K562 (cell line): ENCODE measurements around the gene SLC39A9. TPM values are rescaled to one million over a fixed set of nuclear protein-coding genes. Genes with fewer than 3 reads are reported as not detected.

Source experiments
- BHLHE40 ChIP-seq: IDR thresholded peaks from 2 replicates; pipeline ENCODE4 v1.6.1; 2011; ENCODE audit warnings: low read length, improper control_type of control experiment
- ETV1 ChIP-seq: fragments of 450-650 bp; conservative IDR thresholded peaks from 2 replicates; pipeline ENCODE4 v1.6.1; 2016; ENCODE audit warnings: missing genetic modification characterization, control low read depth, low read depth, missing compliant biosample characterization
- HMGXB4 ChIP-seq: sonication (generic); formaldehyde crosslinking; IDR thresholded peaks from 2 replicates; pipeline ENCODE4 v1.8.1; 2023; ENCODE audit warnings: mild to moderate bottlenecking, missing genetic modification reagents
- JUND ChIP-seq, 2 experiments: IDR thresholded peaks; 2 replicates in 1 of 2; 3 replicates in 1 of 2; pipeline ENCODE4 v1.6.1; 2011; ENCODE audit warnings: borderline replicate concordance in 2 of 2, low read depth in 2 of 2, low read length in 2 of 2, improper control_type of control experiment in 1 of 2, missing biosample characterization in 1 of 2, missing genetic modification characterization in 1 of 2, missing genetic modification reagents in 1 of 2
- MAFF ChIP-seq: IDR thresholded peaks from 2 replicates; pipeline ENCODE4 v1.6.1; 2012; ENCODE audit warnings: low read length, improper control_type of control experiment
- MYC ChIP-seq, 2 experiments: fragments of 250-450 bp in 1 of 2; sonication (Bioruptor Pico) in 1 of 2; IDR thresholded peaks; 2 replicates each; pipeline versions ENCODE4 v1.5.1 to v1.6.1; 2012 to 2021; ENCODE audit warnings: low read depth in 2 of 2, borderline replicate concordance in 1 of 2, improper control_type of control experiment in 1 of 2, low read length in 1 of 2, mild to moderate bottlenecking in 1 of 2, moderate library complexity in 1 of 2
- RFX5 ChIP-seq: IDR thresholded peaks from 2 replicates; pipeline ENCODE4 v1.6.1; 2011; ENCODE audit warnings: low read depth, mild to moderate bottlenecking, improper control_type of control experiment, low read length
- SOX6 ChIP-seq: fragments of 450-650 bp; IDR thresholded peaks from 2 replicates; pipeline ENCODE4 v1.6.1; 2014; ENCODE audit warnings: mild to moderate bottlenecking
- SREBF1 ChIP-seq: fragments of 150-350 bp; IDR thresholded peaks from 2 replicates; pipeline ENCODE4 v1.6.1; 2014; ENCODE audit warnings: antibody characterized with exemption, low read depth, low read length, borderline replicate concordance
- TAF9B ChIP-seq: fragments of 450-650 bp; IDR thresholded peaks from 2 replicates; pipeline ENCODE4 v1.6.1; 2018; ENCODE audit warnings: mild to moderate bottlenecking; ENCODE audit not compliant: partially characterized antibody
- TRIM25 ChIP-seq: fragments of 450-650 bp; IDR thresholded peaks from 2 replicates; pipeline ENCODE4 v1.7.0; 2016; ENCODE audit warnings: borderline replicate concordance
- ZC3H11A ChIP-seq: IDR thresholded peaks from 2 replicates; pipeline ENCODE4 v1.6.1; 2012; ENCODE audit warnings: low read depth, low read length, improper control_type of control experiment
- ZFPM2 ChIP-seq: fragments of 250-450 bp; sonication (Bioruptor Pico); IDR thresholded peaks from 2 replicates; pipeline ENCODE4 v1.5.1; 2022; ENCODE audit warnings: mild to moderate bottlenecking
- ZKSCAN3 ChIP-seq: fragments of 250-450 bp; sonication (Bioruptor Pico); IDR thresholded peaks from 2 replicates; pipeline ENCODE4 v1.4.0; 2020
- polyA plus RNA-seq, 8 experiments: library from polyadenylated mRNA; depleted of rRNA in 4 of 8; stranded (reverse) in 5 of 8; unstranded in 3 of 8; fragments of >200 nt; fragmentation: Nextera tagmentation in 2 of 8; fragmentation: Illumina TruSeq in 1 of 8; extraction: Ambion mirVana in 2 of 8; extraction: Trizol in 1 of 8; gene quantifications; 2 replicates each; pipeline versions ENCODE4 v1.2.1 to v1.2.3, GENCODE V29; 2011 to 2014; ENCODE audit warnings: inconsistent platforms in 1 of 8, missing spikeins in 1 of 8
- total RNA-seq, 7 experiments: library from RNA; depleted of rRNA in 6 of 7; stranded (reverse); fragments of >200 nt in 6 of 7; fragmentation: Illumina TruSeq in 2 of 7; extraction: Trizol in 2 of 7; gene quantifications; 2 replicates each; pipeline versions ENCODE4 v1.2.1 to v1.2.3, GENCODE V29; 2011 to 2021; ENCODE audit warnings: low replicate concordance in 1 of 7
- TF ChIP-seq, protein P1 (sequence below), 2 experiments: IDR thresholded peaks; 2 replicates each; pipeline ENCODE4 v1.6.1; 2012; ENCODE audit warnings: improper control_type of control experiment in 2 of 2, low read depth in 2 of 2, low read length in 2 of 2, borderline replicate concordance in 1 of 2
- TF ChIP-seq, protein P2 (sequence below): fragments of 450-650 bp; IDR thresholded peaks from 2 replicates; pipeline ENCODE4 v1.6.1; 2017; ENCODE audit warnings: antibody characterized with exemption, mild to moderate bottlenecking

SLC39A9 gene
- total and polyA plus RNA-seq, 9 of the 15 experiments (the other 6 are each of a cell fraction or from before 2014, with no cell fraction given) = 18.4 to 66.0 (median 32.5) TPM

- TF ChIP-seq TRIM25 (no peak), RFX5 (no peak), SREBF1 (no peak), ZC3H11A (no peak), MAFF (0 out of 2 replicates have a peak, but pooled peaks have one; percentile 9), SOX6 (no peak), BHLHE40 (no peak), HMGXB4 (CRISPR knock-in tag) (no peak), JUND (IDR thresholded peaks at IDR 0.05; ENCODE audit: borderline replicate concordance, low read depth, low read length) (no peak; the same call in 1 of the 2 replicates), JUND (tag; IDR thresholded peaks at IDR 0.05; ENCODE audit: borderline replicate concordance, low read depth, low read length) (peak; percentile 29; the same call in 1 of the 3 replicates), MYC (IDR thresholded peaks at IDR 0.05; ENCODE audit: low read depth, low read length) (peak; percentile 85; the same call in 1 of the 2 replicates), MYC (CRISPR knock-in tag; IDR thresholded peaks at IDR 0.05; ENCODE audit: borderline replicate concordance, low read depth) (0 out of 2 replicates have a peak, but pooled peaks have one; percentile 46), ZKSCAN3 (CRISPR knock-in tag) (no peak), TAF9B (no peak), ZFPM2 (CRISPR knock-in tag) (no peak), ETV1 (tag) (peak; percentile 93)
- TF ChIP-seq, protein P1, sequence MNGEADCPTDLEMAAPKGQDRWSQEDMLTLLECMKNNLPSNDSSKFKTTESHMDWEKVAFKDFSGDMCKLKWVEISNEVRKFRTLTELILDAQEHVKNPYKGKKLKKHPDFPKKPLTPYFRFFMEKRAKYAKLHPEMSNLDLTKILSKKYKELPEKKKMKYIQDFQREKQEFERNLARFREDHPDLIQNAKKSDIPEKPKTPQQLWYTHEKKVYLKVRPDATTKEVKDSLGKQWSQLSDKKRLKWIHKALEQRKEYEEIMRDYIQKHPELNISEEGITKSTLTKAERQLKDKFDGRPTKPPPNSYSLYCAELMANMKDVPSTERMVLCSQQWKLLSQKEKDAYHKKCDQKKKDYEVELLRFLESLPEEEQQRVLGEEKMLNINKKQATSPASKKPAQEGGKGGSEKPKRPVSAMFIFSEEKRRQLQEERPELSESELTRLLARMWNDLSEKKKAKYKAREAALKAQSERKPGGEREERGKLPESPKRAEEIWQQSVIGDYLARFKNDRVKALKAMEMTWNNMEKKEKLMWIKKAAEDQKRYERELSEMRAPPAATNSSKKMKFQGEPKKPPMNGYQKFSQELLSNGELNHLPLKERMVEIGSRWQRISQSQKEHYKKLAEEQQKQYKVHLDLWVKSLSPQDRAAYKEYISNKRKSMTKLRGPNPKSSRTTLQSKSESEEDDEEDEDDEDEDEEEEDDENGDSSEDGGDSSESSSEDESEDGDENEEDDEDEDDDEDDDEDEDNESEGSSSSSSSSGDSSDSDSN (IDR thresholded peaks at IDR 0.05; ENCODE audit: borderline replicate concordance in 1 of 2, low read depth in 2 of 2, low read length in 2 of 2) = no peak
- TF ChIP-seq, protein P2, sequence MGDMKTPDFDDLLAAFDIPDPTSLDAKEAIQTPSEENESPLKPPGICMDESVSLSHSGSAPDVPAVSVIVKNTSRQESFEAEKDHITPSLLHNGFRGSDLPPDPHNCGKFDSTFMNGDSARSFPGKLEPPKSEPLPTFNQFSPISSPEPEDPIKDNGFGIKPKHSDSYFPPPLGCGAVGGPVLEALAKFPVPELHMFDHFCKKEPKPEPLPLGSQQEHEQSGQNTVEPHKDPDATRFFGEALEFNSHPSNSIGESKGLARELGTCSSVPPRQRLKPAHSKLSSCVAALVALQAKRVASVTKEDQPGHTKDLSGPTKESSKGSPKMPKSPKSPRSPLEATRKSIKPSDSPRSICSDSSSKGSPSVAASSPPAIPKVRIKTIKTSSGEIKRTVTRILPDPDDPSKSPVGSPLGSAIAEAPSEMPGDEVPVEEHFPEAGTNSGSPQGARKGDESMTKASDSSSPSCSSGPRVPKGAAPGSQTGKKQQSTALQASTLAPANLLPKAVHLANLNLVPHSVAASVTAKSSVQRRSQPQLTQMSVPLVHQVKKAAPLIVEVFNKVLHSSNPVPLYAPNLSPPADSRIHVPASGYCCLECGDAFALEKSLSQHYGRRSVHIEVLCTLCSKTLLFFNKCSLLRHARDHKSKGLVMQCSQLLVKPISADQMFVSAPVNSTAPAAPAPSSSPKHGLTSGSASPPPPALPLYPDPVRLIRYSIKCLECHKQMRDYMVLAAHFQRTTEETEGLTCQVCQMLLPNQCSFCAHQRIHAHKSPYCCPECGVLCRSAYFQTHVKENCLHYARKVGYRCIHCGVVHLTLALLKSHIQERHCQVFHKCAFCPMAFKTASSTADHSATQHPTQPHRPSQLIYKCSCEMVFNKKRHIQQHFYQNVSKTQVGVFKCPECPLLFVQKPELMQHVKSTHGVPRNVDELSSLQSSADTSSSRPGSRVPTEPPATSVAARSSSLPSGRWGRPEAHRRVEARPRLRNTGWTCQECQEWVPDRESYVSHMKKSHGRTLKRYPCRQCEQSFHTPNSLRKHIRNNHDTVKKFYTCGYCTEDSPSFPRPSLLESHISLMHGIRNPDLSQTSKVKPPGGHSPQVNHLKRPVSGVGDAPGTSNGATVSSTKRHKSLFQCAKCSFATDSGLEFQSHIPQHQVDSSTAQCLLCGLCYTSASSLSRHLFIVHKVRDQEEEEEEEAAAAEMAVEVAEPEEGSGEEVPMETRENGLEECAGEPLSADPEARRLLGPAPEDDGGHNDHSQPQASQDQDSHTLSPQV = no peak
Measured at GRCh38 chr14:69398053-69398817, at the start of gene SLC39A9, which contains the start of gene ERH (continued).
